Suppressor macrophage treated with lipopolysaccharide for 4 hours (primary cell): ENCODE measurements around the gene DOHH.
A peak's percentile ranks its signal among the peaks of the same experiment; 100 is the strongest.

Experiments used
- DNase-seq: peaks from one replicate; pipeline ENCODE4 v3.0.0-alpha.2; 2020

The DOHH gene

GRCh38 chr19:3499738-3500428 is 591 bp downstream of the DOHH start:
- DNase-seq = no peak

GRCh38 chr19:3497757-3498520 is 2.5 kb downstream of the DOHH start:
- DNase-seq = no peak

DNA sequence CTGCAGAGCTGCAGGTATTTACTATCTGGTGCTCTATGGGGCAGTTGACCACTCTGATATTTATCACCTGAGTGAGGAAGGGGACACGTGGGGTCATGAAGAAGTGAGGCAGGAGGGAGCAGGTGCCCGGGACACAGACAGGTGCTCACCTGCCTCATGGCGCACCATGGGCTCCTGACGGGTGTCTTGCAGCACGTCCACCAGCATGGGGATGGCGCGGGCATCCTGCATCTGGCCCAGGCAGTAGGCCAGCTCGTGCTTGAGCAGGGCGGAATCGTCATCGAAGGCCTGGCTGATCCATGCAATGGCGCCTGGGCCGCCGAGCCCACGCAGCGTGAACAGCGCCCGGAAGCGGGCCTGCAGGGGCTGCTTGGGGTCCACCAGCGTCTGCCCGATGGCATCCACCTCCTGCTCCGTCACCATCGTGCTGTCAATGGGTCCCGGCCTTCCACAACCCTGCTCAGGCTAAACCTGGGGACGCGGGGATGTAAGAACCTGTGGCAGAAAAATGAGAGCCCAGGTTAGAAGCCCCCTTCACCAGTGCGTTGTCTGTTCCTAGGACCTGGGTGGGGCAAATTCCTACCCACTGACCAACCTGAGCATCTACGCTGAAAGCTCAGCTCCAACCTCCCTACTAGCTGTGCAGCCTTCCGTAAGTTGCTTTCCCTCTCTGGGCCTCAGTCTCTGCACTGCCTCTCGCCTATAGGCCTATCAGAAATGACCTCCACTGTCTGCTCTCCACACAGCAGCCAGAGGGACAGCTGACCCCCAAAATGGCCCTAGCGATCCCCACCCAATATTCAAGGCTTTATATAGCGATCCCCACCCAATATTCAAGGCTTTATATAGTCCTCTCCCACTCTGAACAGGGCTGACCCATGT is 3.8 kb downstream of the DOHH start:
- no peak for DNase-seq

DNA sequence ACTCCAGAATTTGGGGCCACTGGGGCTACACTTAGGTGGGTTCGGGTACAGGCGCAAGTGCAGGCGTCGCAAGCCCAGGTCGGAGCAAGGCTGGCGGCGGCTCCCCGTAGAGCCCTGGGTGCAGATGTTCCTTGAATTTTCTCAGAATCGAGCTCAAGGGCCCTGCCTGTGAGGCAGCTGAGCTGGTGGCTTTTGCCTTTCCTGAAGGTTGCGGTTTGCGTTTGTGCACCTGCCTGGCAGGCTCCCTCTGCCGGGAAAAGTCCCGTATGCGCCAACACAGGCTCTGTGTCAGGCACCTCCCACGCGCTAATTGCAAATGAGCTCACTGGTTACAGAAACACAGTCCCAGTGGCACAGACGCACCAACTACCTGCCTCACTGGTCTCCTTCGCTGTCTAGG is 5.9 kb downstream of the DOHH start:
- DNase-seq = no peak

DNA sequence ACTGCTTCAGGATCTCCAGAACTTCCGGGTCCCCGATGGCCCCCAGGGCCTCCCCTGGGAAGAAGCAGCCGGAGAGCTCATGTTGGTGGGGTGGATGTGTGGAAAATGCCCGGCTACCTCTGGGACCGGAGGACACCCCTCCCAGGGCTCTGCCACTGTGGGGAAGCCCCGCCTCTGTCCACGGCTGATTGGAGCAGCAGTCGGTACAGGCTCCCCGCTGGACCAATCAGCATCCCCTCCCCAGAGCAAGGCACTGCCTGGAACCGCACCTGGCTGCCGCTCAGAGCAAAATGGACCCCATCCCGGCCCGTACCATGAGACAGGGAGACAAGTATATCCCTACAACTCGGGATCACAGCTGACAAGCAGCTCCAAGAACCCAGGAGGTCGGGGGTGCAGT is 6.4 kb downstream of the DOHH start:
- no peak for DNase-seq

- no peak for DNase-seq
Measured at GRCh38 chr19:3493651-3494050, 6.8 kb downstream of the DOHH start.

DNA sequence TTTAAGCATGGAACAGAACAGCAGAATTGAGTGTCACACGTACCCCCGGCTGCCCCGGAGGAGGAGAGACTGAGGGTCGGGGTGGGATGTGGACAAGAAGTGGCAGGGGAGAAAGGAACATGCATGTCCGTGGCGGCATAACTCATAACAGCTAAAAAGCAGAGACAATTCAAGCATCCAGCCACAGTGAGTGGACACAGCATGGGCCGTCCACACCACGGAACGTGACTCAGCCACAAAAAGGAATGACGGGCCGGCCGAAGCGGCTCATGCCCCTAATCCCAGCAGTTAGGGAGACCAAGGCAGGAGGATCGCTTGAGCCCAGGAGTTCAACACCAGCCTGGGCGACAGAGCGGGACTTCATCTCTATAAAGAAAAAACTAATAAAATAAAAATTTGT is 7.6 kb downstream of the DOHH start:
- no peak for DNase-seq

GRCh38 chr19:3492131-3492839 is 8.2 kb downstream of the DOHH start:
- DNase-seq = no peak

- no peak for DNase-seq
Measured at GRCh38 chr19:3491396-3492119, 8.9 kb downstream of the DOHH start.

DNA sequence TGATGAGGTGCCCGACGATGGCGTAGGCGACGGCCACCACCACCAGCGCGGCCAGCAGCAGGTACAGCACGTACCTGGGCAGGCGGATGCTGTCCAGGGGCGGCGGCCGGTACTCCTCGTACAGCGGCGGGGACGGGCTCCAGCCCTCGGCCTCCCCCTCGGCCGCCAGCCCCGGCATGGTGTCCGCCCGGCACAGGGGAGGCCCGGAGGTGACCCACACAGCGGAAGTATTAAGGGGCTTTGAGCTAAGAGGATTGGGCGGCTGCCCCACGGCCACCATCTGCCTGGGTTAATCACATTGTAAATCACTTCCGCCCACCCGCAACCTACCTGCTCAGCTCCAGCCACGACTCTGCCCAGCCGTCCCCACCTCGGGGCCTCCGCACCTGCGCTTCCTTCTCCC is 17.2 kb downstream of the DOHH start, which contains the start of gene SMIM44:
Gene SMIM44 (minus strand): TSS at position 216 of the 403 bp plus-strand sequence. CDS start 38 bp downstream, at position 178.
- no peak for DNase-seq

GRCh38 chr19:3482507-3483225 is 17.8 kb downstream of the DOHH start:
- no peak for DNase-seq

DNA sequence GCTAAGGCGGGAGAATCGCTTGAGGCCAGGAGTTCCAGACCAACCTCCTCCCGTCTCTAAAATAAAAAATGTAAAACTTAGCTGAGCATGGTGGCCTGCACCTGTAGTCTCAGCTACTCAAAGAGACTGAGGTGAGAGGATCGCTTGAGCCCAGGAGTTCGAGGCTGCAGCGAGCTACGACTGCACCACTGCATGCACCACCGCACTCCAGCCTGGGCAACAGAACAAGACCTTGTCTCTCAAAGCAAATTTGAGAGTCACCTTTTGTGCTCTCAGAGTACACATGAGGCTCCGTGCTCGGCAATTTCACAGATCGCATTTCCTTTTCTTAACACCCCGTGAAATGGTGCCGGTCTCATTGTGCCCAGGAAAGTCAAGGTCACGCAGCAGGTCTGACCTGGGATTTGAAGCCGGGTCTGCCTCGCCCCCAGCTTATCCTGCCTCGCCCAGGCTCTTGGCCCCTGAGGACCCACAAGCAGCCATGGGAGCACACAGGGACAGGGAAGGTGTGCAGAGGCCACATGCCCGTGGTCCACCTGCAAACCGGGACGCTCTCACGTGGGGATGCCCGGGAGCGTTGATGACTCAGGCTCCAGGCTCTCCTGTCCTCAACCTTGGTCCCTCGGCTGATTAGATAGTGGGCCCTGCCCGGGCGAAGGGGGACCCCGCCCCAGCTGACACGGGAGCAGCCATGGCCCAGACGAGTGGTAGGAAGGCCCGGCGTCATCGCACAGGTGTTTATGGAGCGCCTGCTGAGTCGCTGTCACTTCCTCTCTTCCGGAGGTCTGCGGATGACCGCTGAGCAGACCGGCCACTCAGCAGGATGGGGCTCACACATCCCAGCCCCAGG is 19.0 kb downstream of the DOHH start:
- DNase-seq = no peak

- no peak for DNase-seq
Measured at GRCh38 chr19:3480383-3481091, 19.9 kb downstream of the DOHH start, which contains the start of gene SMIM24. Gene SMIM24, minus strand, starts transcription at chr19:3480525. Its CDS starts 62 bp downstream, at chr19:3480463.

DNA sequence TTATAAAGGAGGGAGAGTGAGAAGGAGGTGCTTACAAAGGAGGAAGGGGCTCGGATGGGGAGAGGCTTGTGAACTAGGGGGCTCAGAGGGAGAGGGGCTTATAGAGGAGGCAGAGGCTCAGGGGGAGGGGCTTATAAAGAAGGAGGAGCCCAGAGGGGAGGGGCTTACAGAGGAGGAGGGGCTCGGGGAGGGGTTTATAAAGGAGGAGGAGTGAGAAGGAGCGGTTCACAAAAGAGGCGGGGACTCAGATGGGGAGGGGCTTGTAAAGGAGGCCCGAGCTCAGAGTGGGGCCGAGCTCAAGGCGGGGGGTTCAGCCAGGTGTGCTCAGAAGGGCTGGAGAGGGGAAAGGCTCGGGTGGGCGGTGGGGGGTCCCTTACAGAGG is 20.6 kb downstream of the DOHH start:
- DNase-seq = no peak

GRCh38 chr19:3479177-3479833 is 21.2 kb downstream of the DOHH start:
- peak; percentile 63 for DNase-seq

DNA sequence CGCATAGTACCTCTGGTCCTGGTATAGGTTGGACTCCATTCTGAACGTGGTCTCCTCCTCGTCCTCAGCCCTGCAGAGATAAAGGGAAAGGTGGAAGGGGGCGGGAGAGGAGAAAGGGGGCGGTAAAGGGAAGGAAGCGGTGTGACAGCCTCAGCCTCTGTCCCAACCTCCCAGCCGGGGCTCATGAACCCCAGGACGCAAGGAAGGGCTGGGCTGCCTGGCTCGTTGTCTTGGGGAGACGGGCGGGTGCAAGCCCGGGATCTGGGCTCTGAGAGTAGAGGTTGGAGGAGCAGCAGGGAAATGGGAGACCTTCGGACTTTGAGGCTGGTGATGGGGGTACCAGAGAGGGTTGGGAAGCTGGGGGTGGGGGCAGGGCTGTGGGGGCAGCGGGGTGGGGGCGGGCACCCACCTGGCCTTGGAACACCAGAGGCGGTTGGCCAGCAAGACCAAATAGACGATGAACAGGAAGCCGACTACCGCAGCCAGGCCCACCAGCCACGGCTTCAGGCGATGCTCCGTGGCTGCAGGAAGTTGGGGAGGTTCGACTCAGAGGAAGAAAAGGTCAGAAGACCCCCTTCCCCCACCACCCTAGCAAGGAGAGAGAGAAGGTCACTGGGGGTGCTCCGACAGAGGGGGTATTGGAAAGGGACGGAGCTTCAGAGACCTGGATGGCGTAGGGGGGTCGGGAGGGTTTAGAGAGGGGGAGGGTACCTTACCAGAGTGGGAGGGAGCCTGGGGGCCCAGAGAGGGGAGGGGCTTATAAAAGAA is 21.9 kb downstream of the DOHH start:
- DNase-seq = no peak

- no peak for DNase-seq
Measured at GRCh38 chr19:3477951-3478350, 22.5 kb downstream of the DOHH start.

DNA sequence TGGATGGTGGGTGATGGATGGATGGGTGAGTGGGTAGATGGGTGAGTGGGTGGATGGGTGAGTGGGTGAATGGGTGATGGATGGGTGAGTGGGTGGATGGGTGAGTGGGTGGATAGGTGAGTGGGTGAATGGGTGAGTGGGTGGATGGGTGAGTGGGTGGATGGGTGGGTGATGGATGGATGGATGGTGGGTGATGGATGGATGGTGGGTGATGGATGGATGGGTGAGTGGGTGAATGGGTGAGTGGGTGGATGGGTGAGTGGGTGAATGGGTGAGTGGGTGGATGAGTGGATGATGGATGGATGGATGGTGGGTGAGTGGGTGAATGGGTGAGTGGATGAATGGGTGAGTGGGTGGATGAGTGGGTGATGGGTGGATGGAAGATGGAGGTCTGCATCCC is 23.0 kb downstream of the DOHH start:
- DNase-seq = no peak
